OCI-LY7 (cell line): ENCODE measurements around the gene MYO1F. TPM values are rescaled to one million over a fixed set of nuclear protein-coding genes. Genes with fewer than 3 reads are reported as not detected.

Experiments used
- BruUV-seq: library from RNA; stranded (reverse); fragments of 400-500 nt; replicated peaks from 2 replicates; lab custom pipeline; 2021; lab: Mats Ljungman, UMichigan
- CTCF ChIA-PET: fragments of 300-600 bp; sonication (Branson Sonifier 250); formaldehyde crosslinking; loops from one replicate; lab custom pipeline; 2022; ENCODE audit warnings: antibody characterized with exemption; ENCODE audit not compliant: unreplicated experiment; lab: Charles Lee
- POLR2A ChIA-PET: fragments of 300-600 bp; sonication (Branson Sonifier 250); formaldehyde crosslinking; loops from one replicate; lab custom pipeline; 2022; ENCODE audit warnings: antibody characterized with exemption; lab: Charles Lee
- DNase-seq: peaks from one replicate; pipeline ENCODE4 v3.0.0-alpha.2; 2015; ENCODE audit warnings: low spot score
- H2AFZ ChIP-seq: fragments of 200-600 bp; sonication (generic), shearing (Covaris generic); 2 replicates; pipeline ENCODE4 v1.6.1; 2014; ENCODE audit warnings: mild to moderate bottlenecking, antibody characterized with exemption, low read length, moderate library complexity
- H3K27ac ChIP-seq: fragments of 200-600 bp; sonication (generic); 2 replicates; pipeline ENCODE4 v1.5.1; 2014; ENCODE audit warnings: mixed run types, low read depth, mild to moderate bottlenecking, moderate library complexity, low read length, inconsistent platforms; ENCODE audit not compliant: poor library complexity, severe bottlenecking
- H3K36me3 ChIP-seq: fragments of 200-600 bp; sonication (generic); 2 replicates; pipeline ENCODE4 v1.6.1; 2014; ENCODE audit warnings: mild to moderate bottlenecking, antibody characterized with exemption, low read length, moderate library complexity, mixed read lengths; ENCODE audit not compliant: insufficient read depth
- H3K4me1 ChIP-seq: fragments of 200-600 bp; sonication (generic); 2 replicates; pipeline ENCODE4 v1.5.1; 2014; ENCODE audit warnings: mild to moderate bottlenecking, low read length; ENCODE audit not compliant: insufficient read depth, poor library complexity, severe bottlenecking
- H3K4me2 ChIP-seq: fragments of 200-600 bp; sonication (generic); 2 replicates; pipeline ENCODE4 v1.6.1; 2014; ENCODE audit warnings: mild to moderate bottlenecking, low read length
- H3K4me3 ChIP-seq: fragments of 200-600 bp; sonication (generic); 2 replicates; pipeline ENCODE4 v1.5.1; 2014; ENCODE audit warnings: mild to moderate bottlenecking, low read depth, low read length; ENCODE audit not compliant: poor library complexity, severe bottlenecking
- H3K79me2 ChIP-seq: fragments of 200-600 bp; sonication (generic); 2 replicates; pipeline ENCODE4 v1.6.1; 2016; ENCODE audit warnings: low read depth, mild to moderate bottlenecking, low read length, moderate library complexity, mixed read lengths; ENCODE audit not compliant: insufficient read depth
- H3K9me2 ChIP-seq: fragments of 200-600 bp; sonication (generic); 2 replicates; pipeline ENCODE4 v1.6.1; 2016; ENCODE audit warnings: mild to moderate bottlenecking, low read length, mixed read lengths; ENCODE audit not compliant: insufficient read depth
- H3K9me3 ChIP-seq: fragments of 200-600 bp; sonication (generic); 2 replicates; pipeline ENCODE4 v1.6.1; 2014; ENCODE audit warnings: mild to moderate bottlenecking, mixed run types, low read length, mixed read lengths
- H4K20me1 ChIP-seq: fragments of 200-600 bp; sonication (generic); 2 replicates; pipeline ENCODE4 v1.6.1; 2014; ENCODE audit warnings: mild to moderate bottlenecking, antibody characterized with exemption, low read length, moderate library complexity, mixed read lengths; ENCODE audit not compliant: insufficient read depth
- CTCF ChIP-seq: fragments of 200-600 bp; sonication (generic); conservative IDR thresholded peaks from 2 replicates; pipeline ENCODE4 v1.5.1; 2014; ENCODE audit warnings: mild to moderate bottlenecking, antibody characterized with exemption, low read length, moderate library complexity, mixed read lengths
- EZH2phosphoT487 ChIP-seq: fragments of 200-600 bp; sonication (generic); IDR thresholded peaks from 2 replicates; pipeline ENCODE4 v1.6.1; 2018; ENCODE audit warnings: low read depth, borderline replicate concordance, mild to moderate bottlenecking, mixed run types, antibody characterized with exemption, low read length, moderate library complexity, mixed read lengths
- intact Hi-C: fragments of 100-400 bp; cut with micrococcal nuclease; formaldehyde crosslinking; loops from one replicate; pipeline ENCODE4 v1.10.0; 2022; ENCODE audit not compliant: unreplicated experiment
- total RNA-seq, 2 experiments: library from RNA; depleted of rRNA in 1 of 2; stranded (reverse); fragments of >200 nt in 1 of 2; shearing (Covaris generic) in 1 of 2; gene quantifications; 2 replicates each; pipeline ENCODE4 v1.2.3, GENCODE V29; 2014 to 2022

MYO1F gene
- total RNA-seq, 2 experiments from 2014 or later, result 8.8 to 18.4 TPM

- no TSS peak for BruUV-seq
- intact Hi-C loops, result no loop called here
- ChIA-PET POLR2A (no interaction called here), CTCF (no interaction called here)
- DNase-seq, result no peak
- H3K9me3 ChIP-seq, result no peaks in the 10 kb centered on the region
- H3K4me2 ChIP-seq, result no peak overlapping the region
- TF ChIP-seq CTCF (no peak), EZH2phosphoT487 (no peak)
- H3K27ac ChIP-seq, result no peak overlapping the region
- no peak overlapping the region for H3K4me3 ChIP-seq
- no peaks in the 10 kb centered on the region for H4K20me1 ChIP-seq
- no peaks in the 10 kb centered on the region for H3K4me1 ChIP-seq
- H3K9me2 ChIP-seq, result no peaks in the 10 kb centered on the region
- H3K36me3 ChIP-seq, result no peaks in the 10 kb centered on the region
- no peak overlapping the region for H2AFZ ChIP-seq
- no peaks in the 10 kb centered on the region for H3K79me2 ChIP-seq
These were observed 50.7 kb downstream of the MYO1F start for GRCh38 chr19:8526345-8527091.

DNA sequence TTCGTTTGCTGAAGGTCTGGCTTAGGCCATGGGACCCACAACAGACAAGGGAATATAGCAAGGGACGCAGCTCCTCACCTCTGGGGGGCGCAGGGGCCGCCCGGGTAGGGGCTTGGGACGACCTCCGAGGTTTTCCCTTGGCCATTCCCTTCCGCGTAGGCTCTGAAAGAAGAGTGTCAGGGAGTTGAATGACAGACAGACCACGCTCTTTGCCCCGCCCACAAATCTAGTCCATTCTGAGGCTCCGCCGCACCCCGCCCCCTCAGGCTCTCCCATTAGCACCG lies 51.9 kb downstream of the MYO1F start:
- ChIA-PET CTCF (no interaction called here), POLR2A (interaction anchor here (1.3 kb wide), 1 partner anchor 11 kb away, joined by 3 read pairs; the partner anchor contains the start of gene ZNF414)
- Histone ChIP-seq H3K36me3 (no peaks in the 10 kb centered on the region), H2AFZ (no peak overlapping the region), H3K27ac (no peak overlapping the region), H3K9me2 (no peaks in the 10 kb centered on the region), H3K9me3 (no peaks in the 10 kb centered on the region), H3K4me2 (no peak overlapping the region), H3K4me1 (no peaks in the 10 kb centered on the region), H4K20me1 (no peaks in the 10 kb centered on the region), H3K79me2 (no peaks in the 10 kb centered on the region), H3K4me3 (no peak overlapping the region)
- no peak for DNase-seq
- TF ChIP-seq CTCF (peak; percentile 26; the same call in 1 of the 2 replicates), EZH2phosphoT487 (no peak)
- no TSS peak for BruUV-seq
- intact Hi-C loops, result no loop called here

GRCh38 chr19:8519388-8519787 lies 57.9 kb downstream of the MYO1F start:
- CTCF ChIA-PET, result no interaction called here
- TF ChIP-seq EZH2phosphoT487 (no peak), CTCF (no peak)
- H3K4me1 ChIP-seq, result peaks cover 13% of the 10 kb centered on the region
- no peak overlapping the region for H3K4me2 ChIP-seq
- H3K9me3 ChIP-seq, result no peaks in the 10 kb centered on the region
- no peak overlapping the region for H3K4me3 ChIP-seq
- no peaks in the 10 kb centered on the region for H3K79me2 ChIP-seq
- no peak for DNase-seq
- no peaks in the 10 kb centered on the region for H3K9me2 ChIP-seq
- intact Hi-C loops, result no loop called here
- H3K36me3 ChIP-seq, result no peaks in the 10 kb centered on the region
- H2AFZ ChIP-seq, result no peak overlapping the region
- no TSS peak for BruUV-seq
- POLR2A ChIA-PET, result no interaction called here
- no peak overlapping the region for H3K27ac ChIP-seq
- H4K20me1 ChIP-seq, result no peaks in the 10 kb centered on the region
